HCT116 (cell line): ENCODE data around the gene AP2A1. TPM values are rescaled to one million over a fixed set of nuclear protein-coding genes. Genes with fewer than 3 reads are reported as not detected.

ENCODE experiments used
- ATAC-seq: fragments of 200-7000 bp; cut with Tn5 transposase; 2 replicates; pipeline ENCODE4 v1.9.1; 2020; ENCODE audit warnings: mild to moderate bottlenecking, moderate library complexity
- BruUV-seq: library from RNA; stranded (reverse); fragments of 400-500 nt; replicated peaks from 2 replicates; lab custom pipeline; 2021; lab: Mats Ljungman, UMichigan
- CTCF ChIA-PET: fragments of 300-600 bp; sonication (Branson Sonifier 250); formaldehyde crosslinking; loops from one replicate; lab custom pipeline; 2021; ENCODE audit warnings: antibody characterized with exemption; lab: Charles Lee
- POLR2A ChIA-PET: fragments of 300-600, 350-600 bp; sonication (Branson Sonifier 250); formaldehyde crosslinking; loops from one replicate; lab custom pipeline; 2021; ENCODE audit warnings: antibody characterized with exemption; lab: Charles Lee
- RAD21 ChIA-PET, 2 experiments: fragments of 300-600 bp; sonication (Branson Sonifier 250); formaldehyde crosslinking; loops; one replicate each; lab custom pipeline; 2023; ENCODE audit warnings: low total read pairs in 2 of 2; ENCODE audit not compliant: uncharacterized antibody in 2 of 2, unreplicated experiment in 2 of 2, low non-redundant PET in 1 of 2; lab: Charles Lee
- DNase-seq: peaks from one replicate; pipeline ENCODE4 v3.0.0-alpha.2; 2010; ENCODE audit warnings: low read depth, low spot score
- H2AFZ ChIP-seq: fragments of 200-600 bp; shearing (Covaris generic), sonication (generic); 2 replicates; pipeline ENCODE4 v1.6.1; 2017; ENCODE audit warnings: low read depth, mixed run types, mixed read lengths, antibody characterized with exemption, low read length; ENCODE audit not compliant: poor library complexity, severe bottlenecking
- H3K27ac ChIP-seq: 2 replicates; pipeline ENCODE4 v1.5.1; 2012; ENCODE audit warnings: low read depth, low read length
- H3K27me3 ChIP-seq: fragments of 200-600 bp; sonication (generic); 2 replicates; pipeline ENCODE4 v1.6.1; 2016; ENCODE audit warnings: mixed run types, low read length, mixed read lengths; ENCODE audit not compliant: insufficient read depth
- H3K36me3 ChIP-seq, 2 experiments: fragments of 200-500 bp in 1 of 2; fragments of 200-600 bp in 1 of 2; sonication (Bioruptor generic) in 1 of 2; sonication (generic) in 1 of 2; 2 replicates each; pipeline versions ENCODE4 v1.5.1 to v1.6.1; 2014 to 2016; ENCODE audit warnings: low read length in 2 of 2, inconsistent platforms in 1 of 2, mixed read lengths in 1 of 2, mixed run types in 1 of 2; ENCODE audit not compliant: insufficient read depth in 2 of 2, control insufficient read depth in 1 of 2
- H3K4me1 ChIP-seq, 2 experiments: fragments of 200-600 bp in 1 of 2; sonication (generic) in 1 of 2; 2 replicates each; pipeline versions ENCODE4 v1.5.1 to v1.6.1; 2012 to 2017; ENCODE audit warnings: low read length in 2 of 2, inconsistent platforms in 1 of 2, mild to moderate bottlenecking in 1 of 2, mixed read lengths in 1 of 2, mixed run types in 1 of 2, moderate library complexity in 1 of 2; ENCODE audit not compliant: insufficient read depth in 2 of 2, control insufficient read depth in 1 of 2
- H3K4me2 ChIP-seq: fragments of 200-600 bp; sonication (generic); 2 replicates; pipeline ENCODE4 v1.6.1; 2017; ENCODE audit warnings: mixed run types, low read length, mixed read lengths
- H3K4me3 ChIP-seq, 2 experiments: fragments of 200-600 bp in 1 of 2; sonication (generic) in 1 of 2; replicated peaks in 1 of 2; 2 replicates each; pipeline ENCODE4 v1.5.1; 2011 to 2016; ENCODE audit warnings: low read length in 2 of 2, control low read depth in 1 of 2, low read depth in 1 of 2, mild to moderate bottlenecking in 1 of 2, mixed read lengths in 1 of 2, mixed run types in 1 of 2
- H3K79me2 ChIP-seq: fragments of 200-600 bp; sonication (generic); 2 replicates; pipeline ENCODE4 v1.6.1; 2017; ENCODE audit warnings: mild to moderate bottlenecking, mixed run types, low read length, moderate library complexity, mixed read lengths; ENCODE audit not compliant: insufficient read depth
- H3K9ac ChIP-seq: fragments of 200-600 bp; sonication (generic); 2 replicates; pipeline ENCODE4 v1.6.1; 2016; ENCODE audit warnings: low read length, mixed read lengths
- H3K9me2 ChIP-seq: fragments of 200-600 bp; sonication (generic), shearing (Covaris generic); 2 replicates; pipeline ENCODE4 v1.6.1; 2017; ENCODE audit warnings: mixed run types, mild to moderate bottlenecking, moderate library complexity; ENCODE audit not compliant: insufficient read depth
- H3K9me3 ChIP-seq, 2 experiments: fragments of 200-500 bp in 1 of 2; fragments of 200-600 bp in 1 of 2; sonication (Bioruptor generic) in 1 of 2; sonication (generic) in 1 of 2; 2 replicates each; pipeline ENCODE4 v1.6.1; 2014 to 2017; ENCODE audit warnings: low read length in 2 of 2, mixed read lengths in 2 of 2, inconsistent platforms in 1 of 2, low read depth in 1 of 2, mild to moderate bottlenecking in 1 of 2, mixed run types in 1 of 2, moderate library complexity in 1 of 2; ENCODE audit not compliant: control insufficient read depth in 1 of 2, insufficient read depth in 1 of 2
- H4K20me1 ChIP-seq: fragments of 200-600 bp; sonication (generic), shearing (Covaris generic); 2 replicates; pipeline ENCODE4 v1.6.1; 2017; ENCODE audit warnings: mixed run types, mild to moderate bottlenecking, moderate library complexity; ENCODE audit not compliant: insufficient read depth
- CBX3 ChIP-seq: IDR thresholded peaks from 2 replicates; pipeline ENCODE4 v1.6.1; 2012; ENCODE audit warnings: low read depth
- EGR1 ChIP-seq: IDR thresholded peaks from 2 replicates; pipeline ENCODE4 v1.6.1; 2012; ENCODE audit warnings: low read depth
- EZH2 ChIP-seq: fragments of 200-600 bp; sonication (generic); IDR thresholded peaks from 2 replicates; pipeline ENCODE4 v1.6.1; 2017; ENCODE audit warnings: antibody characterized with exemption, mixed run types
- FOSL1 ChIP-seq: IDR thresholded peaks from 2 replicates; pipeline ENCODE4 v1.6.1; 2012; ENCODE audit warnings: low read depth
- JUND ChIP-seq: IDR thresholded peaks from 2 replicates; pipeline ENCODE4 v1.6.1; 2012
- POLR2AphosphoS5 ChIP-seq: IDR thresholded peaks from 2 replicates; pipeline ENCODE4 v1.6.1; 2011; ENCODE audit warnings: mild to moderate bottlenecking, low read depth, low read length, moderate library complexity
- RAD21 ChIP-seq: IDR thresholded peaks from 2 replicates; pipeline ENCODE4 v1.6.1; 2012; ENCODE audit warnings: low read depth, mild to moderate bottlenecking
- SIN3A ChIP-seq: IDR thresholded peaks from 2 replicates; pipeline ENCODE4 v1.6.1; 2012; ENCODE audit warnings: low read depth
- SP1 ChIP-seq: IDR thresholded peaks from 2 replicates; pipeline ENCODE4 v1.6.1; 2012; ENCODE audit warnings: low read depth
- SRF ChIP-seq: IDR thresholded peaks from 2 replicates; pipeline ENCODE4 v1.6.1; 2012; ENCODE audit warnings: low read depth
- TCF7L2 ChIP-seq: IDR thresholded peaks from 2 replicates; pipeline ENCODE4 v1.7.0; 2011; ENCODE audit warnings: borderline replicate concordance, inconsistent platforms; ENCODE audit not compliant: insufficient read depth, insufficient read length; ENCODE audit errors: extremely low read depth
- YY1 ChIP-seq: IDR thresholded peaks from 2 replicates; pipeline ENCODE4 v1.6.1; 2011; ENCODE audit warnings: low read length, low read depth, moderate library complexity, mild to moderate bottlenecking; ENCODE audit not compliant: insufficient replicate concordance; ENCODE audit errors: extremely low read depth
- ZFX ChIP-seq: fragments of 450-650 bp; IDR thresholded peaks from 2 replicates; pipeline ENCODE4 v1.6.1; 2017
- ZNF274 ChIP-seq: fragments of 200-500 bp; sonication (Bioruptor generic); IDR thresholded peaks from 2 replicates; pipeline ENCODE4 v1.6.1; 2014; ENCODE audit warnings: mild to moderate bottlenecking, low read depth, low read length, inconsistent platforms
- intact Hi-C: fragments of 100-400 bp; cut with micrococcal nuclease; formaldehyde crosslinking; loops from 2 replicates; pipeline ENCODE4 v1.10.0; 2022
- total RNA-seq: library from RNA; stranded (reverse); gene quantifications from one replicate; pipeline ENCODE4 v1.2.1, GENCODE V29; 2021; ENCODE audit not compliant: unreplicated experiment
- TF ChIP-seq, protein P1 (sequence below): IDR thresholded peaks from 2 replicates; pipeline ENCODE4 v1.6.1; 2012; ENCODE audit warnings: low read depth
- TF ChIP-seq, protein P2 (sequence below), 3 experiments: fragments of 200-600 bp in 1 of 3; sonication (generic) in 1 of 3; IDR thresholded peaks in 2 of 3; conservative IDR thresholded peaks in 1 of 3; 2 replicates each; pipeline ENCODE4 v1.5.1; 2012 to 2017; ENCODE audit warnings: low read depth in 2 of 3, low read length in 2 of 3, antibody characterized with exemption in 1 of 3, borderline replicate concordance in 1 of 3, control low read depth in 1 of 3, mild to moderate bottlenecking in 1 of 3, mixed read lengths in 1 of 3, mixed run types in 1 of 3, moderate library complexity in 1 of 3; ENCODE audit not compliant: insufficient read depth in 1 of 3

The AP2A1 gene
- total RNA-seq, 1 experiment from 2014 or later: 102 TPM

DNA sequence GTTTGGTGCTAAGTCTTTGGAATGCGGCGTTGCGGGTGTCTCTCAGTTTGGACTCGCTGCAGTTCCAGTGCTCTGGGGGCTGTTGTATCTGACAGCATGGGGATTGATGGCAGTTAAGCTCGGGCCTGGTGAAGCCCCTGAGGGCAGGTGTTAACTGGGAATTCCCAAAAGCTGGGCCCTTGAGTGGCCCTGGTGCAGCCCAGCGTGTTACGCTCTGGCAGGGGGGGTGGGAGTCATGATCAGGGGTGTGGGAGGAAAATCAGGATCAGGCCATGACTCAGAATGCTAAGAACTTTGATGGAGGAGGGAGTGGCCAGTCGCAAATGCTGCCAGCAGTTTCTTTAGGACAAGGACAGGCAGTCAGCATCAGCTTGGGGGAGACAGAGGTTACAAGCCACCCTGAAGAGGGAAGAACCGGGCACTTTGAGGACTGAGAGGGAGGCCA, 19.6 kb downstream of the AP2A1 start:
- Histone ChIP-seq H3K4me3 (peak overlapping the region in 1 of 2 experiments; percentile 38; a peak in 1 of 4 replicates), H3K36me3 (peaks cover 7 to 10% of the 10 kb centered on the region in 2 experiments; a peak in 3 of 4 replicates), H3K27ac (peak overlapping the region; percentile 49), H3K4me2 (peak overlapping the region; percentile 77), H3K27me3 (no peaks in the 10 kb centered on the region), H4K20me1 (no peaks in the 10 kb centered on the region), H3K9me2 (no peaks in the 10 kb centered on the region), H3K9ac (peak overlapping the region; percentile 39), H2AFZ (no peak overlapping the region), H3K9me3 (no peaks in the 10 kb centered on the region), H3K4me1 (peaks cover 11 to 21% of the 10 kb centered on the region in 2 experiments), H3K79me2 (no peaks in the 10 kb centered on the region)
- POLR2A ChIA-PET: no interaction called here
- CTCF ChIA-PET: no interaction called here
- no TSS peak for BruUV-seq
- RAD21 ChIA-PET: interaction anchor here in 1 of 2 experiments (0.9 kb wide), 1 partner anchor 20 kb away, joined by 6 read pairs; the partner anchor contains the start of gene AP2A1
- DNase-seq (no peak), ATAC-seq (peak; percentile 83)
- intact Hi-C loops: no loop called here
- TF ChIP-seq JUND: peak; percentile 56; the same call in 1 of the 2 replicates
- no peak for TF ChIP-seq YY1
- peak; percentile 63; the same call in 1 of the 2 replicates for TF ChIP-seq FOSL1
- TF ChIP-seq SIN3A: no peak
- TF ChIP-seq SRF: no peak
- TF ChIP-seq EGR1: peak; percentile 21; the same call in 1 of the 2 replicates
- no peak for TF ChIP-seq RAD21

DNA sequence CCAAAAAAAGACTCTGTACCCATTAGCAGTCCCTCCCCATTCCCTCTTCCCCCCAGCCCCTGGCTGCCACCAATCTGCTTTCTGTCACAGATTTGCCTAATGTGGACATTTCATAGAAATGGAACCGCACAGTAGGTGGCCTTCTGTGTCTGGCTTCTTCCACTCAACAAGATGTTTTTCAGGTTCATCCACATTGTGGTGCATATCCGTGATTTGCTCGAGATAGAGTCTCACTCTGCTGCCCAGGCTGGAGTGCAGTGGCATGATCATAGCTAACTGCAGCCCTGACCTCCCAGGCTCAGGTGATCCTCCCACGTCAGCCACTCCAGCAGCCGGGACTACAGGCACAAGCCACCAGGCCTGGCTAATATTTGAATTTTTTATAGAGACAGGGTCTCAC, 20.9 kb downstream of the AP2A1 start:
- Histone ChIP-seq H4K20me1 (no peaks in the 10 kb centered on the region), H3K36me3 (peaks cover 6 to 10% of the 10 kb centered on the region in 2 experiments; a peak in 3 of 4 replicates), H3K27ac (no peak overlapping the region), H3K79me2 (no peaks in the 10 kb centered on the region), H3K9me2 (no peaks in the 10 kb centered on the region), H3K9ac (no peak overlapping the region), H3K4me2 (no peak overlapping the region), H3K9me3 (no peaks in the 10 kb centered on the region), H3K27me3 (no peaks in the 10 kb centered on the region), H3K4me1 (peaks cover 11 to 24% of the 10 kb centered on the region in 2 experiments), H3K4me3 (no peak overlapping the region), H2AFZ (no peak overlapping the region)
- DNase-seq: no peak
- ChIA-PET RAD21 (no interaction called here), POLR2A (no interaction called here), CTCF (no interaction called here)
- no peak for ATAC-seq
- no TSS peak for BruUV-seq
- intact Hi-C loops: no loop called here
- TF ChIP-seq SIN3A (no peak), CBX3 (no peak), ZNF274 (no peak), JUND (no peak), TCF7L2 (no peak), FOSL1 (no peak), SRF (no peak), POLR2AphosphoS5 (no peak), ZFX (no peak), RAD21 (no peak), SP1 (no peak), EZH2 (no peak)
- TF ChIP-seq, protein P1, sequence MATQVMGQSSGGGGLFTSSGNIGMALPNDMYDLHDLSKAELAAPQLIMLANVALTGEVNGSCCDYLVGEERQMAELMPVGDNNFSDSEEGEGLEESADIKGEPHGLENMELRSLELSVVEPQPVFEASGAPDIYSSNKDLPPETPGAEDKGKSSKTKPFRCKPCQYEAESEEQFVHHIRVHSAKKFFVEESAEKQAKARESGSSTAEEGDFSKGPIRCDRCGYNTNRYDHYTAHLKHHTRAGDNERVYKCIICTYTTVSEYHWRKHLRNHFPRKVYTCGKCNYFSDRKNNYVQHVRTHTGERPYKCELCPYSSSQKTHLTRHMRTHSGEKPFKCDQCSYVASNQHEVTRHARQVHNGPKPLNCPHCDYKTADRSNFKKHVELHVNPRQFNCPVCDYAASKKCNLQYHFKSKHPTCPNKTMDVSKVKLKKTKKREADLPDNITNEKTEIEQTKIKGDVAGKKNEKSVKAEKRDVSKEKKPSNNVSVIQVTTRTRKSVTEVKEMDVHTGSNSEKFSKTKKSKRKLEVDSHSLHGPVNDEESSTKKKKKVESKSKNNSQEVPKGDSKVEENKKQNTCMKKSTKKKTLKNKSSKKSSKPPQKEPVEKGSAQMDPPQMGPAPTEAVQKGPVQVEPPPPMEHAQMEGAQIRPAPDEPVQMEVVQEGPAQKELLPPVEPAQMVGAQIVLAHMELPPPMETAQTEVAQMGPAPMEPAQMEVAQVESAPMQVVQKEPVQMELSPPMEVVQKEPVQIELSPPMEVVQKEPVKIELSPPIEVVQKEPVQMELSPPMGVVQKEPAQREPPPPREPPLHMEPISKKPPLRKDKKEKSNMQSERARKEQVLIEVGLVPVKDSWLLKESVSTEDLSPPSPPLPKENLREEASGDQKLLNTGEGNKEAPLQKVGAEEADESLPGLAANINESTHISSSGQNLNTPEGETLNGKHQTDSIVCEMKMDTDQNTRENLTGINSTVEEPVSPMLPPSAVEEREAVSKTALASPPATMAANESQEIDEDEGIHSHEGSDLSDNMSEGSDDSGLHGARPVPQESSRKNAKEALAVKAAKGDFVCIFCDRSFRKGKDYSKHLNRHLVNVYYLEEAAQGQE: no peak
- TF ChIP-seq, protein P2, sequence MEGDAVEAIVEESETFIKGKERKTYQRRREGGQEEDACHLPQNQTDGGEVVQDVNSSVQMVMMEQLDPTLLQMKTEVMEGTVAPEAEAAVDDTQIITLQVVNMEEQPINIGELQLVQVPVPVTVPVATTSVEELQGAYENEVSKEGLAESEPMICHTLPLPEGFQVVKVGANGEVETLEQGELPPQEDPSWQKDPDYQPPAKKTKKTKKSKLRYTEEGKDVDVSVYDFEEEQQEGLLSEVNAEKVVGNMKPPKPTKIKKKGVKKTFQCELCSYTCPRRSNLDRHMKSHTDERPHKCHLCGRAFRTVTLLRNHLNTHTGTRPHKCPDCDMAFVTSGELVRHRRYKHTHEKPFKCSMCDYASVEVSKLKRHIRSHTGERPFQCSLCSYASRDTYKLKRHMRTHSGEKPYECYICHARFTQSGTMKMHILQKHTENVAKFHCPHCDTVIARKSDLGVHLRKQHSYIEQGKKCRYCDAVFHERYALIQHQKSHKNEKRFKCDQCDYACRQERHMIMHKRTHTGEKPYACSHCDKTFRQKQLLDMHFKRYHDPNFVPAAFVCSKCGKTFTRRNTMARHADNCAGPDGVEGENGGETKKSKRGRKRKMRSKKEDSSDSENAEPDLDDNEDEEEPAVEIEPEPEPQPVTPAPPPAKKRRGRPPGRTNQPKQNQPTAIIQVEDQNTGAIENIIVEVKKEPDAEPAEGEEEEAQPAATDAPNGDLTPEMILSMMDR (IDR thresholded peaks at IDR 0.05 in 2 of 3, conservative IDR thresholded peaks at IDR 0.05 in 1 of 3; ENCODE audit: borderline replicate concordance in 1 of 3, insufficient read depth in 1 of 3, low read depth in 2 of 3, low read length in 2 of 3): no peak
